ENCODE measurements around the gene FEV.

DNA sequence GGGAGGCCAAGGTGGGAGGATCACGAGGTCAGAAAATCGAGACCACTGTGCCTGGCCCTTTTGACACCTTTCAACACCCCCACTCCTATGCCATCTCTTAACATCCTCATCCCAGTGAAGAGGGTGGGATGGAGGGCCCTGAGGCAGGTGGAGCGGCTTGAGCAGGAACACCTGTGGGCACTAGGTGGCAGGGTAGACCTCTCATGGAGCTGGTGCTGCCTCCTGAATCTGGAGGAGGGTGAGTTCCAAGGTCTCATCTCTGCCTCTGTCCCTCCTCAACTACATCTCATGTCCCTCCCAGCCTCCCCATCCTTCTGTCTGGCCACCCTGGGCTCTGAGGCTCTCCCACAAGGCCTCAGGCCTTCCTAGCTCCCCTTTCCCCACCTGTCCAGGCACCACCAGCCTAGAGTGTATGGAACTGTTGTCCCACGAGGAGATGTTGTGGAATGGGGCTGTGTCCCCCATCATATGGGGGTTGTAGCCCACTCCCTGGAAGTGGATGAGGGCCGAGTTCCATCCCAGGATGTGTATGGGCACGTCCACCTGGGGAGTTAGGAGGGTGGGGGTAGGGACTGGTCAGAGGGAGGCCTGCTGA lies 25.3 kb upstream of the FEV start:
- TF ChIP-seq, protein P1, sequence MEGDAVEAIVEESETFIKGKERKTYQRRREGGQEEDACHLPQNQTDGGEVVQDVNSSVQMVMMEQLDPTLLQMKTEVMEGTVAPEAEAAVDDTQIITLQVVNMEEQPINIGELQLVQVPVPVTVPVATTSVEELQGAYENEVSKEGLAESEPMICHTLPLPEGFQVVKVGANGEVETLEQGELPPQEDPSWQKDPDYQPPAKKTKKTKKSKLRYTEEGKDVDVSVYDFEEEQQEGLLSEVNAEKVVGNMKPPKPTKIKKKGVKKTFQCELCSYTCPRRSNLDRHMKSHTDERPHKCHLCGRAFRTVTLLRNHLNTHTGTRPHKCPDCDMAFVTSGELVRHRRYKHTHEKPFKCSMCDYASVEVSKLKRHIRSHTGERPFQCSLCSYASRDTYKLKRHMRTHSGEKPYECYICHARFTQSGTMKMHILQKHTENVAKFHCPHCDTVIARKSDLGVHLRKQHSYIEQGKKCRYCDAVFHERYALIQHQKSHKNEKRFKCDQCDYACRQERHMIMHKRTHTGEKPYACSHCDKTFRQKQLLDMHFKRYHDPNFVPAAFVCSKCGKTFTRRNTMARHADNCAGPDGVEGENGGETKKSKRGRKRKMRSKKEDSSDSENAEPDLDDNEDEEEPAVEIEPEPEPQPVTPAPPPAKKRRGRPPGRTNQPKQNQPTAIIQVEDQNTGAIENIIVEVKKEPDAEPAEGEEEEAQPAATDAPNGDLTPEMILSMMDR (IDR thresholded peaks at IDR 0.05; ENCODE audit: poor library complexity): peak; percentile 41
- TF ChIP-seq EZH2phosphoT487 (IDR thresholded peaks at IDR 0.05; ENCODE audit: low read depth, severe bottlenecking, unreplicated experiment): no peak

All from hepatocyte (in vitro differentiated cells).